Stimulated activated CD8-positive, alpha-beta memory T cell treated with anti-CD3 and anti-CD28 coated beads, Interleukin-15, amount 100 ng/mL, for 24 hours (primary cell): Measurements from ENCODE around the gene OLFML1.

Experiments used
- DNase-seq: peaks from one replicate; pipeline ENCODE4 v3.0.0-alpha.2; 2020; ENCODE audit warnings: low read depth

The OLFML1 gene

DNA sequence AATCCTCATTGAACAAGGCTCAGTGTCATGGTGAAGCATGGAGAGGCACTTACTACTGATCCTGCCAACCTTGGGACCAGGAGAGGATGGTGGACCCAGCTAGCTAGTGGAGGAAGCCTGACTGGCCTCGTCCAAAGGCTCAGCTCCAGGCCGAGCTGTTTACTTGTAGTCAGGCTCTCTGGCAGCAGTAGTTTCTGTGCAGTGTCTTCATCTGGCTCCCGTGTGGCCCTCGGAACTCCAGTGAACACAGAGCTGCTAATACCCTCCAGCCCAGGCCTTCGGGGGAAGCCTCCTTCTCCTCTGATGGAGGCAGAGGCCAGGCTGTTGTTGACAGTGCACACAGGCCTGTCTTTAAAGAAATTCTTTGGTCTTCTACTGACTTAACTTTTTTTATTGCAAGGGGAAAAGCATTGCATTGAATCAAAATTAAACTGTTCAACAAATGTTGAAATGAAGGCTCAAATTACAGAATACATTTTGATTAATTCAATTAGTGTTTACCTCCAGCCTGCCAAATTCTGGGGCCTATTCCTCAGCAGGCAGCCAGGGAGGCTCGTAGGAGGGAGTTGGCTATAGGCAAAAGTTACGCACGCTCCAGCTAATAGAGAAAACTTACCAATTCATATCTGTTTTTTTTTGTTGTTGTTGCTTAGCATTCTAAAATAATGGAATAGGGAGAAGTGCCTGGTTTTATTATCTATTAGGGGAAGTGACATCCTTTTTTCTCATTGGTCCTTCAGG lies 47.3 kb downstream of the OLFML1 start:
- DNase-seq = no peak

- no peak for DNase-seq
Measured at GRCh38 chr11:7533199-7534041, 48.1 kb downstream of the OLFML1 start.

DNA sequence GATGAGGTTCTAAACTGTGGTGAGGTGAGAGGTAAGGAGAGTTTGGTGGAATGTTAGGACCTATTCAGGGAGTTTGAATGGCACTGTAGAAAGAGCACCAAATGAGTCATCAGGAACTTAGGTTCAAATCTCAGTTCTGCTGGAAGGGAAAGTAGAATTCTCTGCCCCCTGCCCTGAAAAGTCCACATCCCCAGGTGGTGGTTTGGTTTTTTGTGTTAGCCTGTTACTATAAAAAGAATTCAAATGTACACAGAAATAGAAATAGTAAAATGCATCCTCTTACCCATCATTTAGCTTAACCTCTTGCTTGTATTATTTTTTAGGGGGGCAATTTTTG lies 48.7 kb downstream of the OLFML1 start:
- no peak for DNase-seq

DNA sequence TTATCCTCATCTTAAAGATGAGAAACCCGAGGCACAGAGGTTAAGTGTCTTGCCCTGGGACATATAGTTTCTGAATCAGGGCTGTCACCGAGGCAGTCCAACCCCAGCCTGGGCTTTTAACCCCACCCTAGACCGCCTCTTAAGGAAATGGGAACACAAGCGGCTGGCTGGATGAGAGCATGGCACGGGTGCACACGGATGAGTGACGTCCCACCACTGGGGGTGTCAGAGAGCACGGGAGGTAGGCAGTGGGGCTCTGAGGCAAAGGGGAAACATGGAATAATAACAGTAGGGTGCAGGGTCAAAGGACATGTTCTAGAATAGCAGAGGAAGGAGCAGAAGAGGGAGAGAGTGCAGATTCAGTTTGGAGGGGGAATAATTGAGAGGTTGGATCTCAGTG lies 50.8 kb downstream of the OLFML1 start:
- no peak for DNase-seq

- no peak for DNase-seq
Measured at GRCh38 chr11:7537265-7537664, 52.0 kb downstream of the OLFML1 start.

DNA sequence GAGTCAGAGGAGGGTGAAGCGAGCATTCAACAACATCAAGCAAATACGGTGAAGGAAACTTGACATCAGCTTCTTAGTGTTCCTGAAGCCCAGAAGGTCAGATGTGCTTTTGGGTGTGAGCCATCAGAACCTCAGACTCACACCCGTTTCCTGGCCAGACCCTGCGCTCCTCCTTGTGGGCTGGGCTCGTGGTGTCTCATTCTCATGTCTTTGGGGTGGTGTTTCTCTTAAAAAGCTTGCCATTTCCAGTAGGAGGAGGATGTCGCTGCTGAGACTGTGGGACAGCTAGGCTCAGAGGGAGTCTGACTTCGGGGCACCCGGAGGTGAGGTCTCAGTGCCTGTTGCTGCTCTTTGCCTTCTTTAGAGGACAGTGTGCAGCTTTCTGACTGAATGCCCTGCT lies 52.7 kb downstream of the OLFML1 start:
- DNase-seq = no peak

GRCh38 chr11:7538466-7539454 lies 53.5 kb downstream of the OLFML1 start:
- DNase-seq = no peak

DNA sequence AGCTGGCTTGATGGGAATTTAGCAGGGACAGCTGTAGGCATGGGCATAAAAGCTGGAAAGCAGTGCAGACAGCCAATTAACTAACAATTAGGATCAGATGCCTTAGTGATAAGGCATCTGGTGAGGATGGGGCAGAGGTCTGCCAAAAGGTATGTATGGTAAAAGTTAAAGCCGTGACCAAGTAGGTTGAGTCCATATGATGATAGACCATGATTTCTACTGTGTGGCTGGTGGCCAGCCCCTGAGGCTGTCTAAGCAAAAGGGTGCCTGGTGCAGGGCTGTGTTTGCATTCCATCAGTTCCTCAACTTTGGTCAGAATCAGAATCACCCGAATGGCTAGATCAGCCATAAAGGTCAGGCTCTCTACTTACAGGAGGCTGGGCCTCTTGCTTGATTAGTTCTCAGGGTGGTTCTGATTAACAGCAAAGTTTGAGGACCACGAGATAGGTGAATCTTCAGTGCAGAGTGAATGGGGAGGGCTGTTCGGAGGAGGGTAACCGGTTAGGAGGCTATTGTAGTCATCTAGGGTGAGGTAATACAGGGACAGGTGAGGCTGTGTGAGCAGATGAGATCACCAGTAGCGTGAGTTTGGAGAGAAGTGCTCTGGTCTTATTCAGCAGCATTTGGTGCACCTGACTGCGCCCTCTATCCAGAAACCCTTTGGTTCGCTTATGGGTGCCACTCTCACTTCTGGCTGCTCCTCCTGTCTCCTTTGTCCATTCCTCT lies 55.7 kb downstream of the OLFML1 start:
- no peak for DNase-seq

DNA sequence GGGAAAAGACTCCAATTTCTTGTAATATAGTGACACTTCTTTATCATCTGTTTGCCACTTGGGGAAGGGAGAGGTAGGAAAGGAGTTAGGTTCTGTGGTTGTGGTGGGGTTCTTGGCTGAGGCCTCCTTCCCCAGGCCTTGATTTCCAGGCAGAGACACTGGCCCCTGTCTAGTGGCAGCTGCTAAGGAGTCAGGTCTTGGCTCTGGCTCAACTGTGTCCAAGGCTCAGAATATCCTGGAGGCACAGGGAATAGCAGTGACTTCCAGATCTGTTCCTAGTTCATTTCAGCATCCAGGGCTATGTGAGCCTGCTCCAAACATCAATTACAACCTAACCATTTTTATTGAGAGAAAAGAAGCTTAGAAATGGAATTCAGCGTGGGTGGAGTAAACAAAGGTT lies 58.0 kb downstream of the OLFML1 start:
- DNase-seq = no peak

- no peak for DNase-seq
Measured at GRCh38 chr11:7544021-7544420, 58.7 kb downstream of the OLFML1 start.

DNA sequence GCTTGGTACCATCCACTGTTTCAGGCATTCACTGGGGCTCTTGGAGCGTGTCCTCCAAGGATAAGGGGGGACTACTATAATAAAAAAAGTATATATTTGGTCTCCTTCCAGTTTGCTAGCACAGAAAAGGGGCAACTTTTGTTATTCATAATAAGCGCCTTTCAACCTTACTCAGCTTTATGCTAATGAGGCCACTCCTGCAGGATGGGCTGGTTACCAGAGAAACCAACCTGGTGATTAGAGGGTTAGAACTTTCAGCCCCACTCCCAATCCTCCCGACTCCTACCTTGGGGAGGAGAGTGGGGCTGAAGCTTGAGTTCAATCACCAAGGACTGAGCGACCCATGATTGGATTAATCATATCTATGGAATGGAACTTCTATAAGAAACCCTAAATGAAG lies 60.3 kb downstream of the OLFML1 start:
- DNase-seq = no peak

GRCh38 chr11:7546324-7546791 lies 61.1 kb downstream of the OLFML1 start:
- no peak for DNase-seq

- DNase-seq = no peak
Measured at GRCh38 chr11:7547687-7548086, 62.4 kb downstream of the OLFML1 start.

DNA sequence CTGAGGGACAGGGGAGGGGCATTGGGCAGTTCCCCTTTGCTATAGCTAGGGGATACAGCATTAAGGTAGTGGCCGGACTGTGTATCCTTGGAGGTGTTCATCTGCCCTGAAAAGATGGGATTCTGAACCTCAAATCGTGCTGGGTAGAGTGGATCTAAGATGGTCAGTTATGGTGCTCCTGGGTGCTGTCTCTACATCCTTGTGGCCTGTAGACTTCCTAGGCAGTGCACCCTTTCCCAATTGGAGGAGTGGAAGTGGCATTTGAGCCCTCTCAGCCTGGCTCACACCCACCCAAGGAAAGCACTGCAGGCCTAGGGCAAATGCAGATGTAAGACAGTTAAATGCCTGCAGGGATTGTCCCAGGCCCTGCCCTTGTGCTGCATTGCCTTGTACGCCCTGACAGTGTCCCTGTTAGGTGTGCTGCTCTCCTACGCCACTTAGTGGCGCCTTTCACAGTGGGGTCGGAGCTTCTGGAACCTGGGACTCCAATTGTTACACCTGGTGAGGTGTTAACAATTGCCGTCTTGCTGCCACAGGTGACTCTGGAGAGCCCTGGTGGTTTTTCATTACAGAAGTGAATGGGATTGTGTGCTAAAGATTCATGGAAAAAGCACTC lies 63.5 kb downstream of the OLFML1 start:
- no peak for DNase-seq

GRCh38 chr11:7549681-7550080 lies 64.4 kb downstream of the OLFML1 start:
- DNase-seq = no peak

DNA sequence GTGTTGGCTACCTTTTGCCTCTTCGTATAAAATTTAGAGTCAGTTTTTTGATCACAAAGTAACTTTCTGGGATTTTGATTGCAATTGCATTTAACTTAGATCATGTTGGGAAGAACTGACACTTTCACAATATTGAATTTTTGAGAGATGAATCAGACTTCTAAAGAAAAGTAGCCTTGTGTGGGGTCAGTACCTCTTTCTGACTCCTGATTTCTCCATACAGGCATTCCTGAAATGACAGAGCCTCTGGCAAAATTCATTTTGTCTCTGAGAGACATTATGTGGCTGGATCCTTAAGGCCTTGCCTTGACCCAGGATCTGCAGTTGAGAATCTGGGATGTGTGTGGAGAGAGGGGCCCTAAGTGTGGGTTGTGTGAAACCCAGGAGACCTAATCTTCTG lies 66.3 kb downstream of the OLFML1 start:
- no peak for DNase-seq

DNA sequence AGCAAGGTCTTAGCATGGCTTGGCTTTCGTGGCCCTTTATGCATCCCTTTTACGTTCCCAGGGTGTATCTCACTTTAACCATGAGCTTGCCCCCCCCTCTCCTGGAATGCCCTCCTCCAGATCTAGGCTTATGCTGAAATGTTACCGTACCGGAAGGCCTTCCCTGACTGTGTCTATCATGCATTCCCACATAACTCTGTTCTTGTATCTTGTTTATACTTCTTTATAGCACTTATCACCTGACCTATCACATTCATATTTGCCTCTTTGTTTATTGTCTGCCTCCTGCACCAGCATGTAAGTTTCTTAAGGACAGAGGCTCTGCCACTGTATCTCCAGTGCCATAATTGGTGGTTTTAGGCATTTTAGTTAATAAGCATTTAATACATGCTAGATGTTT lies 67.4 kb downstream of the OLFML1 start:
- DNase-seq = no peak

- no peak for DNase-seq
Measured at GRCh38 chr11:7555052-7555699, 69.9 kb downstream of the OLFML1 start.

DNA sequence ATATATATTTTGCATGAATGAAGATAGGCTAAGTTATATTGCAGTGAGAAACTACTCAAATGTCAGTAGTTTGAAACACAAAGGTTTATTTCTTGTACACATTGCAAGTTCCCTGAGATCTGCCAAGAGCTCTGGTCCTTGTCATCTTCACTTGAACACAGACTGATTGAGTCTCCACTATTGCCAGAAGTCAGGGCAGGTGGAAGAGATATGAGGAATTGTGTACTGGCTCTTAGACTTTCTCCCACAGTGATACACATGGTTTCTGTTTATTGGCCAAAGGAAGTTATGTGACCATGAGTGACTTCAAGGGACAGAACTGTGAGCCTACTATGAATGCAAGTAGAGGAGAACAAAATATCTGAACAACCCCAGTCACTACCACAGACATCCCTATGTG lies 72.7 kb downstream of the OLFML1 start:
- no peak for DNase-seq

DNA sequence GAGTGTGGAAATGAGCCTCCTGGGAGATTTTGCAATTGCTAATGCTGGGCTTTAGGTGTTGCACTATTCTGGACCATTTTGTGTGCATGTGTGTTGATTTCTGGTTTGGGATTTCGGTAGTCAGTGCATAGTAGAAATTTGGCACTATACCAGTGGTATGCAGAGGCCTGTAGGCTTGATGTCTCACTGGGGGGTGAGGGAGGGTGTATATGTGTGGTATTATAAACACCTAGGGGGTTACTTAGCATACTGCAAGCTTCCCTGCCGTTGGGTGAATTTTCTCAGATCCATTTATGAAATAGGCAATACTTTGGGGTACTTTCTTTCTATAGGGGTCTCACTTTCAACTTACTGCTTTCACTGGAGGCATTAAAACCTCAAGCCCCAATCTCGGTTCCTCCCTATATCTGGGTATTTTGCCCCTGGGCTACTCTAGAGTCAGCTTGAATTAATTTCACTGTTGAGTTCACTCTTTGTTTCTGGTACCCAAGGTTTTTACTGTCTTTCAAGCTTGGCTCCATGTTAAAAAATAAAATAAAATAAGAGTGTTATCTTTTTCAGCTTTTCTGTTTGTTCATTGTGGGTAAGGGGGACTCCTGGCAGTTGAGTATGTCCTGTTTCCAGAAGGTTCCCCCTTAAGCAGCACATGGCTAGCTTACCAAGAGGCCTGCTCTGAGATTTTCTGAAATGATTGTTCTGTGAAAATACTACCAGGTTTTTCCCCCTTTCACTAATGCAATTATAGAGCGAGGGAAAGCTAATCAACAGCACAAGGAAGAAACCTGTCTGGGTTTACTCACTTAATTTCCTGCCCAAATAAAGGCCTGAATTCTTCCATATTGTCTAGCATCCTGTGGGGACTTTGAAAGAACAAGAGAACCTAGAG lies 74.3 kb downstream of the OLFML1 start:
- DNase-seq = no peak
